A549 (cell line): ENCODE data around the gene GATAD1.

ENCODE experiments used
- CHD2 ChIP-seq: fragments of 150-350 bp; IDR thresholded peaks from 2 replicates; pipeline ENCODE4 v1.6.1; 2014; ENCODE audit warnings: low read length; ENCODE audit not compliant: partially characterized antibody
- CTCF ChIP-seq: fragments of >200 bp; sonication (Bioruptor Twin); formaldehyde crosslinking; IDR thresholded peaks from 3 replicates; pipeline ENCODE4 v1.5.1; 2016
- EP300 ChIP-seq, 2 experiments: fragments of >200 bp; sonication (Bioruptor Twin); formaldehyde crosslinking; IDR thresholded peaks; 2 replicates in 1 of 2; 3 replicates in 1 of 2; pipeline ENCODE4 v1.6.1; 2016 to 2017
- MAFK ChIP-seq: fragments of 450-650 bp; IDR thresholded peaks from 2 replicates; pipeline ENCODE4 v1.6.1; 2014; ENCODE audit not compliant: partially characterized antibody
- MAX ChIP-seq: IDR thresholded peaks from 2 replicates; pipeline ENCODE4 v1.6.1; 2012
- PBX3 ChIP-seq: IDR thresholded peaks from 2 replicates; pipeline ENCODE4 v1.6.1; 2012

GRCh38 chr7:92461027-92462003 lies 14.0 kb downstream of the GATAD1 start:
- TF ChIP-seq MAX = no peak
- no peak for TF ChIP-seq PBX3
- peak; percentile 80 for TF ChIP-seq CTCF
- TF ChIP-seq CHD2 = no peak
- TF ChIP-seq EP300 (IDR thresholded peaks at IDR 0.05) = no peak
- no peak for TF ChIP-seq MAFK
